ENCODE data around the gene FLCN. TPM values are rescaled to one million over a fixed set of nuclear protein-coding genes. Genes with fewer than 3 reads are reported as not detected.

The FLCN gene, protein sequence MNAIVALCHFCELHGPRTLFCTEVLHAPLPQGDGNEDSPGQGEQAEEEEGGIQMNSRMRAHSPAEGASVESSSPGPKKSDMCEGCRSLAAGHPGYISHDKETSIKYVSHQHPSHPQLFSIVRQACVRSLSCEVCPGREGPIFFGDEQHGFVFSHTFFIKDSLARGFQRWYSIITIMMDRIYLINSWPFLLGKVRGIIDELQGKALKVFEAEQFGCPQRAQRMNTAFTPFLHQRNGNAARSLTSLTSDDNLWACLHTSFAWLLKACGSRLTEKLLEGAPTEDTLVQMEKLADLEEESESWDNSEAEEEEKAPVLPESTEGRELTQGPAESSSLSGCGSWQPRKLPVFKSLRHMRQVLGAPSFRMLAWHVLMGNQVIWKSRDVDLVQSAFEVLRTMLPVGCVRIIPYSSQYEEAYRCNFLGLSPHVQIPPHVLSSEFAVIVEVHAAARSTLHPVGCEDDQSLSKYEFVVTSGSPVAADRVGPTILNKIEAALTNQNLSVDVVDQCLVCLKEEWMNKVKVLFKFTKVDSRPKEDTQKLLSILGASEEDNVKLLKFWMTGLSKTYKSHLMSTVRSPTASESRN
- total RNA-seq (2022; extraction: Qiagen RNA extraction; ENCODE audit: low read depth) = 26.6 to 39.1 TPM (median 32.6 TPM) in 5 replicates

DNA sequence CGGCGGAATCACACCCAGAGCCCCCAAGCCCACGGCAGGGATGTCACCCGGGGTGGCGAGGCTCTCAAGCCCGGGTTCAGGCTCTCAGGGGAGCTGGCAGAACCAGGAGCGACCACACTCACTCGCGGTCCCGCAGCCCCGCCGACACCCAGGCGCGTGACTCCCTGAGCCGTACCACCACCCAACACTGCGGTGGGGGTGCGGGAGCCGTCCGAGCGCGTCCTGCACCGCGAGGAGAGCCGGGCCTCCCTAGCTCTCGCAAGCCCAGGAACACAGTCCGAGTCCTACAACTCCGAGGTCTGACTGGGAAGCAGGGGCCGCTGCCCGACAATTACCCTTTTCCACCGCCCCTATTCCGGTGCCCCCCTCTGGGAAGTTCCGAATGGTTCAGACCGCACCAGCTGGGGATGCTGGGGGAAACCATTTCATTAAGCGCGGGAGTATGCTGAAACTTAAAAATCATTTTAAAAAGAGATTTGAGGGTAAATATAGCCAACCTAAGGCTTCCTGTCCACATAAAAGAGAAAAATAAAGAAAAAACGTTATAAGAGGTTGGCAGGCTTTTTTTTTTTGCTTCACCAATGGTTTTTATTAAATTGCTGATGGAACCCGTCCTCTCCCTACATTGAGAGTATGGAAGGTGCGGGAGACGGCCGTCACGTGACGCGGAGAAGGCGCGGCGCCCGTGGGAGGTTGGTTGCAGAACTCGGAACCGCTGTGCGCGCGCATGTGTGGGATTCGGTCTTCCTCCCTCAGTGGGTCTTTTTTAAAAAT lies at the start of gene FLCN:
FLCN (minus strand) TSS at position 143 of the 774 bp plus-strand sequence. CDS start 9,031 bp downstream, outside the sequence.

DNA sequence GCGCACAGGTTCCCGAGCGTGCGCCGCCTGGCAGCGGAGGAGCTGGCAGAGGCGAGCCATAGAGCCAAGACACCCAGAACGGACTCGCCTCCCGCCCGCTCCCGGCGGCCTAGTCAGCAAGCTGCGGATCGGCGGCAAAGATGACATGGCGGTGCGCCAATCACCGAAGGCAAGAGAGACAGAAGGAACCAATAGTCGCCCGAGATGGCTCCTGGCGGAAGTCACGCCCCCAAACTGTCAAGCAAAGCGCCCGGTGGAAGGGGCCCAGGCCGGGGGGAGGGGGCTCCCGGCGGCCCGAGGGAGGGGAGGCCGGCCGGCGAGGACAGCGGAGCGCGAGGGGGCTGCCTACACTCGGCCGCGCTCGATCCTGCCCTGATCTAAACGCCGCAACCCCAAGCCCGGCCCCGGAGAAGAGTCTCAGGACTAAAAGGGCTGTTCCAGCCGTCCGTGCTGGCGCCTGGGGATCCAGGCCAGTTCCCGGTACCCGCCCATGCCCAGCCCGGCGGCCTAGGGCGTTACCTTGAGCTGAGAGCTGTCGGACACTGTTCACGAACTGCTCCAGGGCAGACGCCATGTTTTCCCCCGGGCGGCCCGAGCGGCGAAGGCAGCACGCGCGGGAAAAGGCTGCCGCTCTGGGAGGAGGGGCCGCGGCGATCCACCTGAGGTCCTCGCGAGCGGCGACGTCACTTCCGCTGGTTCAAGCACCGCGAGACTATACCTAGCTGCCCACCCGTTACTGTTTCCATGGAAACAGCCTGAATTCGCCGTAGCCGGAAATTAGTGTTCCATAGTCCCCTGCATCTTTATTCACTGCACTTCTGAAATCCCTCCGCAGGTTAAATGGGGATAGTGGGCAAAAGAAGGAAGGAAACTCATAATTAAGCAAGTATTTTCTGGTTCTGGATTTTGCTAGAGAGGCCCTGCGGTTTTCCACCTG lies 43.9 kb upstream of the FLCN start, which contains the start of gene COPS3:
COPS3 (minus strand) TSS at position 634 of the 937 bp plus-strand sequence; CDS start at position 574, 60 bp downstream.

DNA sequence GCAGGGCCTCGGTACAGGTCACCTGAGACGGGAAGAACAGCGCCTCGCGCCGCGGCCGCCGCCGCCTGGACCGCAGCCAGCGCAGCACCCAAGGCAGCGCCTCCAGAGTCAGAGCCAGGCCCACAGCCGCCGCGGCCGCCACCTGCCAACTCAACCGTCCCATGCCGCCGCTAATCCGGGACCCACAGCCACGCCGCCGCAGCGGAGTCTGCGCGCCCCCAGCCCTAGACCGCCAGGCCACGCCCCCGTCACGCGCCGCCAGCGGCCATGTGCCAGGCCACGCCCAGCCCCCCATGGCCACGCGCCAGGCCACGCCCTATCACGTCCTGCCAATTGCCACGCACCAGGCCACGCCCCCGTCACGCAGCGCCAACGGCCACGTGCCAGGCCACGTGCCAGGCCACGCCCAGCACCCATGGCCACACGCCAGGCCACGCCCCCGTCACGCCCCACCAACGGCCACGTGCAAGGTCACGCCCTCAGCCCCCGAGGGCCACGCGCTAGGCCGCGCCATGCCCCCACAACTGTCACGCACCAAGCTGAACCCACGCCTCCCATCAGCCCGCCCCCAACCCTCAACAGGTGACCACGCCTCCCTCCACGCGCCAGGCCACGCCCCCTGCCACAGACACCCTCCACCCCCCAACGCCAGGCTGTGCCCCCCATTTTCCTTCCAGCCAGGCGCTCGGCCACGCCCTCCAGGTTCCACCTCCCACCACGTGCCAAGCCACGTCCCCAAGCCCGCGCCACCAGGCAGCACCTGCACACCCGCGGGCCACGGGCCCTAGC lies 30.6 kb downstream of the FLCN start, which contains the start of gene PLD6:
PLD6 (minus strand) TSS at position 210 of the 789 bp plus-strand sequence; CDS start at position 163, 47 bp downstream.

Other genes starting within 250 kb of the FLCN start
- 270 to 455 TPM (median 383 TPM) in 5 replicates for gene MPRIP, start 194.7 kb downstream of the FLCN start, total RNA-seq (2022; extraction: Qiagen RNA extraction; ENCODE audit: low read depth)
- 6.7 to 8.5 TPM (median 6.8 TPM) in 5 replicates for gene PLD6, start 30.8 kb downstream of the FLCN start, total RNA-seq (2022; extraction: Qiagen RNA extraction; ENCODE audit: low read depth)
- 144 to 156 TPM (median 151 TPM) in 5 replicates for gene COPS3, start 44.1 kb upstream of the FLCN start, total RNA-seq (2022; extraction: Qiagen RNA extraction; ENCODE audit: low read depth)
- gene NT5M, start 66.2 kb upstream of the FLCN start, total RNA-seq (2022; extraction: Qiagen RNA extraction; ENCODE audit: low read depth) = 7.6 to 12.0 TPM (median 10.2 TPM) in 5 replicates
- 17.3 to 19.8 TPM (median 19.4 TPM) in 5 replicates for gene MED9, start 239.8 kb upstream of the FLCN start, total RNA-seq (2022; extraction: Qiagen RNA extraction; ENCODE audit: low read depth)